Common myeloid progenitor, CD34-positive (primary cell): Measurements from ENCODE around the gene C10orf71. TPM values are rescaled to one million over a fixed set of nuclear protein-coding genes. Genes with fewer than 3 reads are reported as not detected.

Experiments
- CTCF ChIA-PET: fragments of 350-600 bp; sonication (Branson Sonifier 250); formaldehyde crosslinking; loops from one replicate; lab custom pipeline; 2021; ENCODE audit warnings: antibody characterized with exemption; lab: Charles Lee
- POLR2A ChIA-PET: fragments of 350-600 bp; sonication (Branson Sonifier 250); formaldehyde crosslinking; loops from one replicate; lab custom pipeline; 2021; ENCODE audit warnings: antibody characterized with exemption; lab: Charles Lee
- DNase-seq, 3 donors: peaks; one replicate each; pipeline versions ENCODE4 v3.0.0 to v3.0.0-alpha.2; 2013
- H3K27ac ChIP-seq, 2 experiments: 1 replicate in 1 of 2; 2 replicates in 1 of 2; pipeline ENCODE4 v1.7.0; 2013; ENCODE audit warnings: inconsistent platforms in 2 of 2, low read length in 2 of 2, mild to moderate bottlenecking in 2 of 2, low read depth in 1 of 2, moderate library complexity in 1 of 2; ENCODE audit not compliant: severe bottlenecking in 2 of 2, insufficient read depth in 1 of 2, poor library complexity in 1 of 2
- H3K27me3 ChIP-seq, 5 experiments: replicated peaks in 2 of 5; 1 replicate in 3 of 5; 2 replicates in 2 of 5; pipeline versions ENCODE4 v1.6.1 to v1.7.0; 2013; ENCODE audit warnings: low read length in 4 of 5, mild to moderate bottlenecking in 2 of 5, moderate library complexity in 2 of 5, inconsistent platforms in 1 of 5; ENCODE audit not compliant: insufficient read depth in 5 of 5, control insufficient read depth in 4 of 5
- H3K36me3 ChIP-seq, 4 experiments: 1 replicate in 2 of 4; 2 replicates in 2 of 4; pipeline versions ENCODE4 v1.6.1 to v1.7.0; 2013; ENCODE audit warnings: low read length in 3 of 4, control low read depth in 1 of 4, mild to moderate bottlenecking in 1 of 4; ENCODE audit not compliant: control insufficient read depth in 4 of 4, insufficient read depth in 4 of 4
- H3K4me1 ChIP-seq, 4 experiments: 1 replicate in 3 of 4; 2 replicates in 1 of 4; pipeline versions ENCODE4 v1.6.1 to v1.7.1; 2013; ENCODE audit warnings: low read length in 3 of 4, mild to moderate bottlenecking in 3 of 4, control low read depth in 1 of 4, inconsistent platforms in 1 of 4, moderate library complexity in 1 of 4; ENCODE audit not compliant: control insufficient read depth in 4 of 4, insufficient read depth in 4 of 4; ENCODE audit errors: control extremely low read depth in 1 of 4
- H3K4me3 ChIP-seq, 7 experiments: 1 replicate in 4 of 7; 2 replicates in 3 of 7; pipeline versions ENCODE4 v1.5.1 to v1.7.0; 2013; ENCODE audit warnings: mild to moderate bottlenecking in 7 of 7, low read length in 6 of 7, moderate library complexity in 6 of 7, inconsistent platforms in 2 of 7, low read depth in 2 of 7, control low read depth in 1 of 7; ENCODE audit not compliant: insufficient read depth in 4 of 7, control insufficient read depth in 1 of 7; ENCODE audit errors: extremely low read depth in 1 of 7
- H3K9me3 ChIP-seq, 5 experiments: 1 replicate in 4 of 5; 2 replicates in 1 of 5; pipeline versions ENCODE4 v1.6.1 to v1.7.1; 2013; ENCODE audit warnings: low read length in 4 of 5, mild to moderate bottlenecking in 2 of 5, inconsistent platforms in 1 of 5, low read depth in 1 of 5, moderate library complexity in 1 of 5; ENCODE audit not compliant: control insufficient read depth in 4 of 5, insufficient read depth in 2 of 5; ENCODE audit errors: control extremely low read depth in 1 of 5
- WGBS: methylation state at CpG from one replicate; pipeline ENCODE4 v1.1.5; 2013; ENCODE audit not compliant: insufficient coverage; 5-methylcytosine and 5-hydroxymethylcytosine counted together
- polyA plus RNA-seq: library from polyadenylated mRNA; unstranded; fragments of 120-200 nt; gene quantifications from one replicate; pipeline ENCODE4 v1.2.1, GENCODE V29; 2013

Gene C10orf71, protein sequence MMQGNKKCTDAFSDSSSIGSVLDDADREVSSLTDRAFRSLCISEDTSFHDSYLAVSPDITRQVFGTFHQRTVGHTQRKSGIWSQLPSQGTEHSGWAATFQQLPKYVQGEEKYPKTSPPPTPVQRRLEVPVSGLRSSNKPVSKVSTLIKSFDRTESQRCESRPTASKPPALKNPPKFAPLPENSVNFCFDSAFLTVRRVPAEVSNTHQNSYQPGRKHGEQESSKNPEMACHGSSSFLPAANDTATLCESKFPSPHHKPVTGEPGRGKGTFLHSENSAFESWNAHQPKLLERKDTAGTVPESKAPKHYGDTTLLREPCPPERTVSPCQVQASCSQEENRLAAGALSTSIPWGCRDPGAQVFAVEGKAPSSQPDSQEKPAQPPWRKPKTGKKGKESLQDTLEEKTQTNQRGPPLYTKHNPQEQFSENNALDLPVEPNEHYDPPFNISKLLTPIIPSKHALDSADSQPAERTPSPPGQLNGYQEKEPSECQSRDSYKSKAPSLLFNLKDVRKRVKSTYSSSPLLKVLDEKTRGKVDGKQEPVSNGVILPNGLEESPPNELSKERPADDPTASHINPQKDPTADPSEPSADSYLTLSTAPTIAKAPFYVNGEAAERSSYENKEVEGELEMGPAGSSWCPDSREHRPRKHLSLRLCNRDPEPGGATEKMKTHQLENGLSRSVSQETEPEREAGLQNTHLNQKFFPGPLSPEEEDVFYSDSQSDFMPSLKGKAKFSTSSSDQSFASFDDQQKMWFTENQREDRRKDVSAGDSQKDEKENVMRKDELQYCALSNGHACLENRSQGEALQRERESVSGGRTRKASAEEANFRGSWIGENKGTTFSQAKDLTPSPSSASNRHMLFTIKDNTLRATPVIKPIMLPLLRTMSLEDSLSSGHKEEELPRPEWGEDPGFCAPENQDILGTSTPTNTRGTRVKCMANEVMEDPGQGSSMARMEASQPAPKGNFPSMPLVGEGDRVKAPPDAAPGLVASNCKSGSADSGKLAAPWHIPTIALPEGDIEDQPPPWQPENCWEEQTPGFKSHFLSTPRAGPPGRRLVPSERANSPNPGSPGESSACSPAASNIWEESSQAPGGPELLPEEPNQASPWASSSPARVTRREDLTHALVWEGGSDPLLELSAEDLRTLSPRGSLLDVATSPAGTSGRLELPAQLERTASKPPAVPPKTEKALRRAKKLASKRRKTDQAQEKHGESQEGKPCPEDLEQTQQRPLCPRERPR (N-terminal part only)
- polyA plus RNA-seq, result not detected

DNA sequence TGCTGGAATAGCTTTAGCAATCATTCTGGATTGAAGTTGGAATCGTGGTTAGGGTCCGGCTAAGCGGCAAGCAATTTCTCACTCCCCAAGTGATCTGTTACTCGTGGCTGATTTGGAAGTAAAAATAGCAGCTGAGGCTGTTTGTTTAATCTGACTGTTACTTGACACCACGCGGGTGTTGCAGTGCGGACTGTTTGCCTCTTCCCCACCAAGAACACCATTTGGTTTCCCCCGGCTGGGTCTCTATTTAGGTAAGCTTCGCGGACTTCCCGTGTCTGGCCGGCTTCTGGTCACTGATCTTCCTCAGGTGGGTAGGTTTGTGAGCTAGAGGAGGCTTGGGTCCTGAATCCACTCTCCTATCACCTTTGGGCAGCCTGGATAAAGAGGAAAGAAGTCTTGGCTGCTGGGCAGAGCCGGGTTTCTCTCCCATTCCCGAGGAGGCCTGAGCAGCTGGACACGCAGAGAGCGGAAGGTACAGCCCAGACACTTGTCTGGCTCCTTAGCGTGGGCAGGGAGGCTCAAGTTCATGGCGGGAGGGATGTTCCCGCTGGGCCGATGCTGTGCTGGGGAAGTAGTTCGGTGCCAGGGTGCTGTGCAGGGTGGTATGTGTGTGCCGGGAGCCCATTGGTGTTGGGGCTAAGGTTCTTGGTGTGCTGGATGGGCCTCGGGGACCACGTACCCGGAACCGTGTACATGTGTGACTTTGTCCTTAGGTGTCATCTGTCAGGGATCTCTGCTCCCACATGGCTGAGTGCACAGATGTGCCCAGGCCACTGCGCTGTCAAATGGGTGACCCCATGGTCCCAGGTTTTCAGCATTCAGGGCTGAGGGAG lies at the start of gene C10orf71:
TSS of gene C10orf71 (plus strand) at position 188 of the 833 bp plus-strand sequence. CDS start 23,376 bp downstream, outside the sequence.
- ChIA-PET CTCF (interaction anchor here (1.0 to 1.7 kb wide), 4 partner anchors 8 to 44 kb away, joined by 3 to 4 read pairs (median 3); no protein-coding TSS in a partner anchor), POLR2A (no interaction called here)
- peaks cover 0 to 17% (median 12%) of the 10 kb centered on the region in 4 experiments for H3K4me1 ChIP-seq
- peak within 1 kb of the TSS in 1 of 2 experiments; percentile 77 for H3K27ac ChIP-seq
- no peak for DNase-seq
- WGBS, result 92% methylated on average over 20 of the region's 27 CpGs
- no peaks in the 10 kb centered on the region for H3K9me3 ChIP-seq
- H3K27me3 ChIP-seq, result peaks cover 0 to 2% (median 0%) of the 10 kb centered on the region in 5 experiments
- no peaks in the 10 kb centered on the region for H3K36me3 ChIP-seq
- H3K4me3 ChIP-seq, result no peak within 1 kb of the TSS

DNA sequence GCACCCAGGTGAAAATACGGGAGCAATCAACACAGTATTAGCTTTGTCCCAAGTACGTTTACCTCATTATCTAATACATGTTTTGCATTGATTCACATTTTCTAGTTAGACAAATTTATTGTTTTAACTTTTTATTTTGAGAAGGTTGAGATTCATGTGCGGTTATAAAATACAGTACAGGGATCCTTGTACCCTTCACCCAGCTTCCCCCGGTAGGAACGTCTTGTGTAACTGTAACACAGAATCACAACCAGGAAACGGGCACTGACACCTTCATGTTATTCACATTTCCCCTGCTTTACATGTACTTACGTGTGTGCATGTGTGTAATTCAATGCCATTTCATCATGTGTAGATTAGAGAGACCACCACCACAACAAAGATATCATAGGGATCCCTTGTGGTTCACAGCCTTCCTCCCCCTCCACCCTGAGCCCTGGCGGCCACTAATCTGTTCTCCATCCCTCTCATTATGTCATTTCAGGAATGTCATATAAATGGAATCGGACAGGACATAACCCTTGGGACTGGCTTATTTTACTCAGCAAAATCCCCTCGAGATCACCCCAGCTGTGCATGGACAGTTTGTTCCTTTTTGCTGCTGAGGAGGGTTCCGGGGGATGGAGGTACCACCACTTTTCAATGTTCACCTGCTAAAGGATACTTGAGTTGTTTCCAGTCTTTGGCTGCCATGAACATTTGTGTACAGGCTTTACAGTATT lies 46.5 kb upstream of the C10orf71 start:
- POLR2A ChIA-PET, result no interaction called here
- no peaks in the 10 kb centered on the region for H3K9me3 ChIP-seq
- peaks cover 20 to 50% (median 38%) of the 10 kb centered on the region in 4 experiments for H3K4me1 ChIP-seq
- H3K27me3 ChIP-seq, result no peaks in the 10 kb centered on the region
- CTCF ChIA-PET, result interaction anchor here (1.6 kb wide), 1 partner anchor 23 kb away, joined by 3 read pairs; no protein-coding TSS in a partner anchor
- no peak overlapping the region for H3K4me3 ChIP-seq
- no peak for DNase-seq
- WGBS, result 81% methylated on average over 6 of the region's 11 CpGs
- no peaks in the 10 kb centered on the region for H3K36me3 ChIP-seq
- H3K27ac ChIP-seq, result no peak overlapping the region

DNA sequence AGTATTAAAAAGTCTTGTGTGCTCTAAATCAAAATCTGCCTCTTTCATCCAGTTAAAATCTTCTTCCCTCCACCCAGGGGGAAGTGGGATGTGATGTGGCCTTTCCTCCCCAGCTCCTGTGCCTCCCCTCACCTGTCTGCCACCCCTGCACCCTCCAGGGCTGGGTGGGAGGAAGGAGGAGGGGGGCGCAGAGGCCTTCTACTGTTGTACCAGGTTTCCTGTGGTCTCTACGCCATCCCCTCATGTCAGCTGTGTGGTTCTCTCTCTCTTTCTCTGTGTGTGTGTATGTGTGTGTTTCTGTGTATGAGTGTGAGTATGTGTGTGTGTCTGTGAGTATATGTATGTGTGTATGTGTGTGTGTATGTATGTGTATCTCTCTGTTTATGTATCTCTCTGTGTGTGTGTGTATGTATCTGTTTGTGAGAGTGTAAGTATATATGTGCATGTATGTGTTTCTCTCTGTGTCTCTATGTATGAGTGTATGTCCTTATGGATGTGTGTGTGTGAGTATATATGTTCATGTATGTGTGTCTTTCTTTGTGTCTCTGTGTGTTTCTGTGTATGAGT lies 45.5 kb upstream of the C10orf71 start:
- H3K9me3 ChIP-seq, result no peaks in the 10 kb centered on the region
- no peaks in the 10 kb centered on the region for H3K27me3 ChIP-seq
- peak overlapping the region in 1 of 7 experiments; percentile 55 for H3K4me3 ChIP-seq
- CTCF ChIA-PET, result interaction anchor here (1.6 kb wide), 1 partner anchor 22 kb away, joined by 3 read pairs; no protein-coding TSS in a partner anchor
- peaks cover 20 to 57% (median 40%) of the 10 kb centered on the region in 4 experiments for H3K4me1 ChIP-seq
- no CpG with 5 or more reads among the region's 2 CpGs for WGBS
- H3K27ac ChIP-seq, result no peak overlapping the region
- POLR2A ChIA-PET, result no interaction called here
- DNase-seq, result peak; percentile 42 to 93 (median 87)
- H3K36me3 ChIP-seq, result no peaks in the 10 kb centered on the region

DNA sequence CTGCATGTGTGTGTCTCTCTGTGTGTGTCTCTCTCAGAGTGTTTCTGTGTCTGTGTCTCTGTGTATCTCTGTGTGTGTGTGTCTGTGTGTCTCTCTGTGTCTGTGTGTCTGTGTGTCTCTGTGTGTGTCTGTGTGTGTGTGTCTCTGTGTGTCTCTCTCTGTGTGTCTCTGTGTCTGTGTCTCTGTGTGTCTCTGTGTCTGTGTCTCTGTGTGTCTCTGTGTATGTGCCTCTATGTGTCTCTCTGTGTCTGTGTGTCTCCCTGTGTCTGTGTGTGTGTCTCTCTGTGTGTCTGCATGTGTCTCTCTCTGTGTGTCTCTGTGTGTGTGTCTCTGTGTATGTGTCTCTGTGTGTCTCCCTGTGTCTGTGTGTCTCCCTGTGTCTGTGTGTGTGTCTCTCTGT lies 44.8 kb upstream of the C10orf71 start:
- ChIA-PET CTCF (interaction anchor here (1.6 kb wide), 1 partner anchor 18 kb away, joined by 6 read pairs; no protein-coding TSS in a partner anchor), POLR2A (interaction anchor here (0.9 to 1.9 kb wide), 2 partner anchors 19 to 57 kb away, joined by 3 to 14 read pairs; no protein-coding TSS in a partner anchor)
- Histone ChIP-seq H3K36me3 (no peaks in the 10 kb centered on the region), H3K4me3 (peak overlapping the region in 2 of 7 experiments; percentile 44 to 55), H3K27me3 (no peaks in the 10 kb centered on the region), H3K27ac (peak overlapping the region in 1 of 2 experiments; percentile 3), H3K9me3 (no peaks in the 10 kb centered on the region), H3K4me1 (peaks cover 20 to 57% (median 40%) of the 10 kb centered on the region in 4 experiments)
- DNase-seq, result no peak

DNA sequence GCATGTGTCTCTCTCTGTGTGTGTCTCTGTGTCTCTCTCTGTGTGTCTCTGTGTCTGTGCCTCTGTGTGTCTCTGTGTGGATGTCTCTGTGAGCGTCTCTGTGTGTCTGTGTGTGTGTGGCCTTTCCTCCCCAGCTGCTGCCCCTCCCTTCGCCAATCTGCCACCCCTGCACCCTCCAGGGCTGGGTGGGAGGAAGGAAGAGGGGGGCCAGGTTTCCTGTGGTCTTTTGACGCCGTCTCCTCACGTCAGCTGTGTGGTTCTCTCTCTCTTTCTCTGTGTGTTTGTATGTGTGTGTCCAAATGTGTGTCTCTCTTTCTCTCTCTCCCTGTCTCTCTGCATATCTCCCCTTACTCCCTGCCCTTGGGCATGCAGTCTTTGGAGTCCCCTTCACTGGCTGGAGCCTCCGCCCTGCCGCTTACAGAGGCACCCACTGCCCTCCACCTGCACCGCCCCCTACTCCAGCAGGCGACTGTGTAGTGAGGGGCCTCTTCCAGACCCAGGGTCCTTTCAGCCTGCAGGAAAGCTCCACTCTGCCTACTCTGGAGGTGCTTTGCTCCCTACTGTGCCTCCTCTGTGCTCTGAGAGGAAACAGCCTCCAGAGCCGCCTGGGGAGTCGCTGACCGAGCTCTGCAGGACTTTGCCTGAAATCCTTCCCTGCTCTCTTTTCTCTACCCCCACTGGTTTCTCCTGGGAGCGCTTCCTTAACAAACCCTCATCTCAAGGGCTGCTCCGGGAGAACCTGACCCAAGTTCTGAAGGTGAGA lies 44.2 kb upstream of the C10orf71 start:
- Histone ChIP-seq H3K27ac (peak overlapping the region in 1 of 2 experiments; percentile 3), H3K4me3 (peak overlapping the region in 6 of 7 experiments; percentile 1 to 55 (median 30)), H3K36me3 (no peaks in the 10 kb centered on the region), H3K4me1 (peaks cover 20 to 57% (median 40%) of the 10 kb centered on the region in 4 experiments), H3K9me3 (no peaks in the 10 kb centered on the region), H3K27me3 (no peaks in the 10 kb centered on the region)
- ChIA-PET CTCF (interaction anchor here (1.4 to 1.6 kb wide), 2 partner anchors 18 to 45 kb away, joined by 4 to 6 read pairs; no protein-coding TSS in a partner anchor), POLR2A (interaction anchor here (0.9 to 1.9 kb wide), 2 partner anchors 18 to 57 kb away, joined by 3 to 14 read pairs; no protein-coding TSS in a partner anchor)
- DNase-seq, result peak; percentile 74 to 95 (median 92)
- WGBS, result 13% methylated on average over 8 of the region's 14 CpGs
